Naive thymus-derived CD4-positive, alpha-beta T cell (primary cell): ENCODE data around the gene PSKH1. TPM values are rescaled to one million over a fixed set of nuclear protein-coding genes. Genes with fewer than 3 reads are reported as not detected.
A peak's percentile ranks its signal among the peaks of the same experiment; 100 is the strongest.

ENCODE experiments used
- ATAC-seq: fragments of 150-1000 bp; cut with Tn5 transposase; 2 replicates; pipeline ENCODE4 v1.10.0; 2021; ENCODE audit warnings: mild to moderate bottlenecking, moderate library complexity
- CTCF ChIA-PET: fragments of 350-600 bp; sonication (Branson Sonifier 250); formaldehyde crosslinking; loops from one replicate; lab custom pipeline; 2021; ENCODE audit warnings: antibody characterized with exemption; lab: Charles Lee
- POLR2A ChIA-PET: fragments of 350-600 bp; sonication (Branson Sonifier 250); formaldehyde crosslinking; loops from one replicate; lab custom pipeline; 2021; ENCODE audit warnings: antibody characterized with exemption, inconsistent platforms; lab: Charles Lee
- DNase-seq, 9 donors: peaks; one replicate each; pipeline versions ENCODE4 v3.0.0 to v3.0.0-alpha.2; 2020 to 2022; ENCODE audit warnings: mixed read lengths in 1 of 9
- H3K27ac ChIP-seq: one replicate; pipeline ENCODE4 v1.7.0; 2013; ENCODE audit warnings: mild to moderate bottlenecking, low read depth, low read length, moderate library complexity
- H3K27me3 ChIP-seq, 2 donors: one replicate each; pipeline ENCODE4 v1.7.0; 2013; ENCODE audit warnings: low read length in 2 of 2, mild to moderate bottlenecking in 2 of 2, moderate library complexity in 2 of 2; ENCODE audit not compliant: control insufficient read depth in 2 of 2, insufficient read depth in 2 of 2
- H3K36me3 ChIP-seq, 3 experiments: 1 replicate in 2 of 3; 2 replicates in 1 of 3; pipeline ENCODE4 v1.7.0; 2013; ENCODE audit warnings: low read length in 3 of 3, mild to moderate bottlenecking in 3 of 3, moderate library complexity in 1 of 3; ENCODE audit not compliant: insufficient read depth in 3 of 3, control insufficient read depth in 2 of 3
- H3K4me1 ChIP-seq, 2 donors: one replicate each; pipeline ENCODE4 v1.7.0; 2013; ENCODE audit warnings: low read length in 2 of 2, mild to moderate bottlenecking in 2 of 2, moderate library complexity in 1 of 2; ENCODE audit not compliant: control insufficient read depth in 2 of 2, insufficient read depth in 2 of 2
- H3K4me3 ChIP-seq: 2 replicates; pipeline ENCODE4 v1.7.0; 2013; ENCODE audit warnings: mild to moderate bottlenecking, low read length
- H3K9me3 ChIP-seq, 3 experiments: 1 replicate in 2 of 3; 2 replicates in 1 of 3; pipeline ENCODE4 v1.7.0; 2013; ENCODE audit warnings: low read length in 3 of 3; ENCODE audit not compliant: control insufficient read depth in 2 of 3
- H3K27ac Mint-ChIP-seq, 9 donors: one replicate each; pipeline ENCODE4 v1.8.0; 2020 to 2022; ENCODE audit warnings: mixed read lengths in 9 of 9, mild to moderate bottlenecking in 8 of 9, moderate library complexity in 5 of 9, inconsistent platforms in 2 of 9
- H3K27me3 Mint-ChIP-seq, 5 donors: one replicate each; pipeline ENCODE4 v1.8.0; 2021 to 2022; ENCODE audit warnings: mixed read lengths in 5 of 5, mild to moderate bottlenecking in 1 of 5
- H3K36me3 Mint-ChIP-seq, 5 donors: one replicate each; pipeline ENCODE4 v1.8.0; 2020 to 2022; ENCODE audit warnings: mixed read lengths in 5 of 5, mild to moderate bottlenecking in 3 of 5, inconsistent platforms in 1 of 5
- H3K4me1 Mint-ChIP-seq, 7 donors: one replicate each; pipeline ENCODE4 v1.8.0; 2020 to 2022; ENCODE audit warnings: mixed read lengths in 7 of 7, mild to moderate bottlenecking in 3 of 7, inconsistent platforms in 1 of 7
- H3K4me3 Mint-ChIP-seq, 10 donors: one replicate each; pipeline ENCODE4 v1.8.0; 2020 to 2022; ENCODE audit warnings: mild to moderate bottlenecking in 10 of 10, mixed read lengths in 10 of 10, moderate library complexity in 6 of 10, inconsistent platforms in 2 of 10
- H3K9me3 Mint-ChIP-seq, 11 donors: one replicate each; pipeline ENCODE4 v1.8.0; 2020 to 2022; ENCODE audit warnings: mixed read lengths in 11 of 11, mild to moderate bottlenecking in 4 of 11, inconsistent platforms in 1 of 11, moderate library complexity in 1 of 11
- intact Hi-C, 2 donors: fragments of 100-400 bp; cut with micrococcal nuclease; formaldehyde crosslinking; loops; one replicate each; pipeline ENCODE4 v1.15.1; 2023
- polyA plus RNA-seq, 2 donors: library from polyadenylated mRNA; unstranded; fragments of 300-500 nt; fragmentation: Illumina TruSeq; gene quantifications; one replicate each; pipeline ENCODE4 v1.2.3, GENCODE V29; 2021
- total RNA-seq, 6 experiments: library from RNA in 5 of 6; stranded (reverse) in 5 of 6; gene quantifications; 1 replicate in 5 of 6; 2 replicates in 1 of 6; pipeline ENCODE4 v1.2.3 and lab custom pipeline; 2021 to 2026

Gene PSKH1
- total and polyA plus RNA-seq, 7 experiments from 2014 or later = 18.0 to 34.0 (median 23.3) TPM

DNA sequence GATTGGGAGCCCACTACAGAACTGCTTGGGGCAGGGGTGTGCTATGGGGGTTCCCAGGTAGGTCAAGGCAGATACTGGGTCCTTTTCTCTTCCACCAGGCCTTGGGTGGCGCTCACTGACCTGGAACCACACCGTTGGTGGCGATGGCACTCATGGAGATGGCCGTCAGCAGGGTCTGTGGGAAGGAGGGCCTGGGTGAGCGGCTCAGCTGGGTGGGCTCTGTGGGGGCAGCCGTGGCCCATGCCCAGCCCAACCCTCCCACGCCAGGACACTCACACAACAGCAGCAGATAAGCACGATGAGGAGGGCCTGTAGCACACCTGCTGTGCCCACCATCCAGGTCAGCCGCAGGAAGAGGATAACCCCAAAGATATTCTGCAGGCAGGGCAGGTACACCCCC, 64.6 kb downstream of the PSKH1 start:
- Histone ChIP-seq H3K27ac (no peak overlapping the region), H3K9me3 (no peaks in the 10 kb centered on the region), H3K4me3 (no peak overlapping the region), H3K36me3 (peaks cover 0 to 43% (median 5%) of the 10 kb centered on the region in 3 experiments), H3K4me1 (no peaks in the 10 kb centered on the region), H3K27me3 (no peaks in the 10 kb centered on the region)
- ChIA-PET POLR2A (interaction anchor here (1.5 kb wide), 1 partner anchor 9 kb away, joined by 4 read pairs; no protein-coding TSS in a partner anchor), CTCF (no interaction called here)
- no peak overlapping the region for H3K4me3 Mint-ChIP-seq
- DNase-seq (no peak), ATAC-seq (no peak)
- peaks cover 0 to 9% (median 0%) of the 10 kb centered on the region in 7 donors for H3K4me1 Mint-ChIP-seq
- H3K36me3 Mint-ChIP-seq = peaks cover 3 to 23% (median 9%) of the 10 kb centered on the region in 5 donors
- H3K27ac Mint-ChIP-seq = no peak overlapping the region
- no peaks in the 10 kb centered on the region for H3K9me3 Mint-ChIP-seq
- H3K27me3 Mint-ChIP-seq = no peaks in the 10 kb centered on the region
- intact Hi-C loops = no loop called here

DNA sequence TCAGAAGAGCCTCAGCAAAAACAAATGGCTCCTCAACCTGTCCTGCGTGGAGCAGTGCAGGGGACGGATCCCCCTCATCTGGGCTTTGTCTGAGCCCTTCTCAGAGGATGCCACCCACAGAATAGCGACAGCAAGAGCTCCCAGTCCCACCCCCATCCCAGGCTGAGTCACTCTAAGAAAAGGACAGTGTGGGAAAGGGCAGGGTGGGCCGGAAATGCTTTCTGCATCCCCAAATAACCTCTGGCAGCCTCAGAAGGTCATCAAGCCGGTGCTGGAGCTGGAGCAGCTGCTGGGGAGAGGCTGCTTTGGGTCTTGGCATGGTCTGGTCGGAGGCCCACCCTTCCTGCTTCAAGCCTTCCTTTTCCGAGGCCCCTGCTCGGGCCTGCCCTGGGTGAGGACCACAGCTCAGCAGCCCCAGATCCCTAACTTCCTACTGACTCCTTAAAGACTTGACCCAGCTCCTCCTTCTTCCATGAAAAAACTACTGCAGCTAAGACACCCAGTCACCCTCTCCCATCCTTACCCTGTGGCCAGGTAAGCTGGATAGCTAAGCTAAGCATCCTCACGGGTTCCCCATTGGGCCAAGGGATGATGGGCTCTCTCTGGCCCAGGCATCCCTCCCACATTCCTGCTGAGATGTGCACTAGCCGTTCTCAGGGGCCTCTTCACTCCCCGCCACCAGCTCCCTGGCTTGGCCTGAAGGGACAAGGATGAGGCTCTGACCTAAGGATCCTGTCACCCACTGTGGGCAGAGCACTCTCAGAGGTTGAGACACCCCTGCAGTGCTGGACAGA, 66.7 kb downstream of the PSKH1 start:
- Histone ChIP-seq H3K9me3 (no peaks in the 10 kb centered on the region), H3K36me3 (peaks cover 0 to 44% (median 5%) of the 10 kb centered on the region in 3 experiments), H3K4me1 (no peaks in the 10 kb centered on the region), H3K27ac (no peak overlapping the region), H3K4me3 (no peak overlapping the region), H3K27me3 (no peaks in the 10 kb centered on the region)
- intact Hi-C loops = no loop called here
- no peak overlapping the region for H3K4me3 Mint-ChIP-seq
- no peak for DNase-seq
- CTCF ChIA-PET = interaction anchor here (0.6 kb wide), 1 partner anchor 46 kb away, joined by 3 read pairs; no protein-coding TSS in a partner anchor
- POLR2A ChIA-PET = no interaction called here
- no peak for ATAC-seq
- peaks cover 0 to 10% (median 6%) of the 10 kb centered on the region in 7 donors for H3K4me1 Mint-ChIP-seq
- H3K9me3 Mint-ChIP-seq = no peaks in the 10 kb centered on the region
- peaks cover 3 to 28% (median 9%) of the 10 kb centered on the region in 5 donors for H3K36me3 Mint-ChIP-seq
- no peak overlapping the region for H3K27ac Mint-ChIP-seq
- H3K27me3 Mint-ChIP-seq = no peaks in the 10 kb centered on the region

DNA sequence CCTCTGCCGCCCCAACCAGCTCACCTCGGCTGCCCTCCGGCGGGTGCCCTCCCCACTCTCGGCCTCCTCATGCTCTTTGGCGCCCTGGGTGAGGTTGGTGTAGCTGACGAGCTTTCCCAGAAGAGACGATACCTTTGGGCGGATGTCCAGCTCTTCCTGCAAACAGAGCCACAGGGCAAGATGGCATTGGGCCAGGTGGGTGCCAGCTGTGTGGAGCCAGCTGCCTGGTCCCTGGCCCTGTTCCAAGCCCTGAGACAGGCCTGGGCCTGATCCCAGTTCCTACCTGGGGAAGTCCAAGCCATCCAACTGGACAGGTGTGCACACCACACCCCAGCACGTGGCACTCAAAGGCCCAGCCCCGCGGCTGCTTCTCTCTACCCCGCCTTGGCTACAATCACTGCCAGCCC, 68.5 kb downstream of the PSKH1 start:
- POLR2A ChIA-PET = no interaction called here
- CTCF ChIA-PET = interaction anchor here (0.5 kb wide), 1 partner anchor 365 kb away, joined by 3 read pairs; no protein-coding TSS in a partner anchor
- Mint-ChIP-seq H3K36me3 (peaks cover 3 to 28% (median 9%) of the 10 kb centered on the region in 5 donors), H3K9me3 (no peaks in the 10 kb centered on the region), H3K27ac (no peak overlapping the region), H3K27me3 (no peaks in the 10 kb centered on the region), H3K4me1 (peaks cover 5 to 27% (median 12%) of the 10 kb centered on the region in 7 donors), H3K4me3 (no peak overlapping the region)
- Histone ChIP-seq H3K27me3 (no peaks in the 10 kb centered on the region), H3K36me3 (peaks cover 0 to 44% (median 5%) of the 10 kb centered on the region in 3 experiments), H3K27ac (no peak overlapping the region), H3K9me3 (no peaks in the 10 kb centered on the region), H3K4me3 (no peak overlapping the region), H3K4me1 (peaks cover 0 to 2% of the 10 kb centered on the region in 2 donors)
- intact Hi-C loops = no loop called here
- no peak for ATAC-seq
- no peak for DNase-seq

DNA sequence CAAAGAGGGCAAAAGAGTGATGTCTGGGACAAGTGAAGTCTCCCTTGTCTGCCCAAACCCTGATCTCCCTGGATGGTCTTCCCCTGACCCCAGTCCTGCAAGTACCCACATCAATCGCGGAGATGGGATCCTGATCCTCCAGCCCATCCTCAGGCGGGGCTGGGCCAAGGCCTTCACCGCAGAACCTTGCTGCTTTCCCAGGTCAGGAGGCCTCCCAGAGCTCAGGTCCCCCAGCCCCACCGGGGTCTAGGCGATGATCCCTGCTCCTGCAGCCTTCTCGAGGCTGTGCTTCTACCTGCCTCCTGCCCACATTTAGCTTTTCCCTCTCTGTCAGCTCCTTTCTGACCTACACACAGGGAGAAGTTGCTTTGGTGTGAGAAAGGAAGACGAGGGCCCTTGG, 69.1 kb downstream of the PSKH1 start:
- intact Hi-C loops = no loop called here
- peaks cover 0 to 44% (median 5%) of the 10 kb centered on the region in 3 experiments for H3K36me3 ChIP-seq
- H3K4me1 ChIP-seq = peaks cover 5 to 8% of the 10 kb centered on the region in 2 donors
- H3K27me3 ChIP-seq = no peaks in the 10 kb centered on the region
- ATAC-seq (no peak), DNase-seq (no peak)
- Mint-ChIP-seq H3K9me3 (no peaks in the 10 kb centered on the region), H3K4me3 (no peak overlapping the region), H3K4me1 (peaks cover 6 to 32% (median 18%) of the 10 kb centered on the region in 7 donors), H3K36me3 (peaks cover 3 to 28% (median 9%) of the 10 kb centered on the region in 5 donors), H3K27me3 (no peaks in the 10 kb centered on the region), H3K27ac (peak overlapping the region in 1 of 9 donors; percentile 65)
- ChIA-PET POLR2A (interaction anchor here (0.8 kb wide), 1 partner anchor 9 kb away, joined by 3 read pairs; no protein-coding TSS in a partner anchor), CTCF (interaction anchor here (0.5 kb wide), 1 partner anchor 365 kb away, joined by 3 read pairs; no protein-coding TSS in a partner anchor)
- H3K27ac ChIP-seq = no peak overlapping the region
- no peak overlapping the region for H3K4me3 ChIP-seq
- no peaks in the 10 kb centered on the region for H3K9me3 ChIP-seq

DNA sequence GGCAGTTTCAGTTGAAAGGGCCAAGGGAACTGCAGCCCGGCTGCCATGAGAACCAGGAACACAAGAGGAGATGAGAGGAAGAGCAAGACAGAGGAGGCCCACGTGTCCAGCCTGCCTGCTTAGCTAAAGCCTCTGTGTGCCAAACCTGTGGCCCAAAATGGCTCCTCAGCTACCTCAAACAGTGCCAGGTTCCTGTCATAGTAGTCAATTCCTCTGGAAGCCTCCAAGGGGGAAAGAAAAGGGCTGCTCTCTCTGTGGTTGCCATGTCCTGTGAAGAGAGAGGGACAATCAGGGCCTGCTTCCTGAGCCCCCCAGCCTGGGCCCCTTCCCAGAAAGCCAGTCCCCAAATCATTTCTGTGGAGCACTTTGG, 70.2 kb downstream of the PSKH1 start:
- no peaks in the 10 kb centered on the region for H3K9me3 ChIP-seq
- ATAC-seq (no peak), DNase-seq (no peak)
- H3K4me1 ChIP-seq = peaks cover 10 to 14% of the 10 kb centered on the region in 2 donors
- Mint-ChIP-seq H3K27me3 (no peaks in the 10 kb centered on the region), H3K36me3 (peaks cover 3 to 24% (median 8%) of the 10 kb centered on the region in 5 donors), H3K27ac (peak overlapping the region in 3 of 9 donors; percentile 28 to 65 (median 51)), H3K4me3 (no peak overlapping the region), H3K9me3 (no peaks in the 10 kb centered on the region), H3K4me1 (peaks cover 13 to 40% (median 22%) of the 10 kb centered on the region in 7 donors)
- no peak overlapping the region for H3K4me3 ChIP-seq
- no peaks in the 10 kb centered on the region for H3K27me3 ChIP-seq
- POLR2A ChIA-PET = no interaction called here
- intact Hi-C loops = no loop called here
- H3K36me3 ChIP-seq = peaks cover 0 to 44% (median 5%) of the 10 kb centered on the region in 3 experiments
- CTCF ChIA-PET = interaction anchor here (0.5 kb wide), 1 partner anchor 148 kb away, joined by 4 read pairs; no protein-coding TSS in a partner anchor
- no peak overlapping the region for H3K27ac ChIP-seq

DNA sequence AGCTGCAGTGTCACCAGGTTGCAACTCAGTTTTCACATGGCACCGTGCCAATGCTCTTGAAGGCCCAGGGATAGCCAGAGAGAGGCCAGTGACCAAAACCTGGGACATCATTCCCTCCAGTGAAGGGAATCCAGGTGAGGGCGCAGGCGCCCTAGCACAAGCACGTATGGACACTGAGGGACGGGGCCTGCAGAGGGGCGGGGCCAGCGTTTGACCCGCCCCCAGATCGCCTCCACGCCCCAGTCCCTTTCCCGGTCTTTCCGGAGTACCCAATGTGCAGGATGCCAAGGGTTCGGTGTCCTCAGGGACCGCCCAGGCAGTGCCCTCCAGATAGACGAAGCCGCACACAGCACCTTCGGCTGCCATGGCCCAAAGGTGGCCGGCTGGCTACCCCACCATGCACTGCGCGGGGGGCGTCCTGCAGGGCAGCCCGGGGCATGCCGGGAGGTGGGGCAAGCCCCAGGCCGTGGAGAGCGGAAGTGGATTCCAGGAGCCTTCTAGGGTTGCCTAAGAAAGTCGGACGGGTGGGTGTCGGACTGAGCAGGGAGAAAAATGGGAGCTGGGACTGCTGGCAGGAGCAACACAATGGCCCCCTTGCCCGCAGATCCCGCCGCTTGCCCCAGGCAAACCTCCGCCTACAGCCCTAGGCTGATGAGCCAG, 70.7 kb downstream of the PSKH1 start:
- no peak overlapping the region for H3K4me3 Mint-ChIP-seq
- POLR2A ChIA-PET = interaction anchor here (0.8 kb wide), 1 partner anchor 9 kb away, joined by 3 read pairs; no protein-coding TSS in a partner anchor
- peaks cover 0 to 42% (median 5%) of the 10 kb centered on the region in 3 experiments for H3K36me3 ChIP-seq

More for the DNA sequence above, 70.7 kb downstream of the PSKH1 start:
- no peak overlapping the region for H3K27ac ChIP-seq
- no peak overlapping the region for H3K27ac Mint-ChIP-seq
- intact Hi-C loops = no loop called here
- H3K4me1 ChIP-seq = peaks cover 10 to 14% of the 10 kb centered on the region in 2 donors
- H3K9me3 ChIP-seq = no peaks in the 10 kb centered on the region
- H3K9me3 Mint-ChIP-seq = no peaks in the 10 kb centered on the region
- no peak overlapping the region for H3K4me3 ChIP-seq
- peaks cover 2 to 21% (median 4%) of the 10 kb centered on the region in 5 donors for H3K36me3 Mint-ChIP-seq
- no peaks in the 10 kb centered on the region for H3K27me3 Mint-ChIP-seq
- ATAC-seq = no peak
- H3K4me1 Mint-ChIP-seq = peaks cover 13 to 40% (median 22%) of the 10 kb centered on the region in 7 donors
- CTCF ChIA-PET = no interaction called here
- H3K27me3 ChIP-seq = no peaks in the 10 kb centered on the region
- DNase-seq = no peak
